NCI-H2107 treated with DMSO at 0.1 percent for 48 hours (cell line): ENCODE data around the gene NKX2-3.

Experiments used
- DNase-seq: peaks from one replicate; lab custom pipeline; 2025; ENCODE audit not compliant: unreplicated experiment; lab: John Stamatoyannopoulos, UW

The NKX2-3 gene

GRCh38 chr10:99537989-99538917 lies 5.5 kb downstream of the NKX2-3 start:
- no peak for DNase-seq

GRCh38 chr10:99539120-99539519 lies 6.4 kb downstream of the NKX2-3 start:
- DNase-seq, result no peak

GRCh38 chr10:99539820-99540219 lies 7.1 kb downstream of the NKX2-3 start:
- no peak for DNase-seq

GRCh38 chr10:99540306-99540656 lies 7.5 kb downstream of the NKX2-3 start:
- no peak for DNase-seq

- DNase-seq, result no peak
Observed at GRCh38 chr10:99540657-99541531, 8.2 kb downstream of the NKX2-3 start.

GRCh38 chr10:99544322-99544721 lies 11.6 kb downstream of the NKX2-3 start:
- DNase-seq, result no peak

GRCh38 chr10:99548041-99548530 lies 15.3 kb downstream of the NKX2-3 start:
- DNase-seq, result no peak

GRCh38 chr10:99551158-99551557 lies 18.4 kb downstream of the NKX2-3 start:
- DNase-seq, result peak; percentile 76

- no peak for DNase-seq
Observed at GRCh38 chr10:99551616-99552015, 18.9 kb downstream of the NKX2-3 start.

GRCh38 chr10:99555371-99555770 lies 22.6 kb downstream of the NKX2-3 start:
- DNase-seq, result no peak

- DNase-seq, result no peak
Observed at GRCh38 chr10:99555825-99556523, 23.2 kb downstream of the NKX2-3 start.

- DNase-seq, result no peak
Observed at GRCh38 chr10:99557044-99557443, 24.3 kb downstream of the NKX2-3 start.

GRCh38 chr10:99558708-99559107 lies 26.0 kb downstream of the NKX2-3 start:
- DNase-seq, result no peak

GRCh38 chr10:99560277-99561126 lies 27.8 kb downstream of the NKX2-3 start:
- no peak for DNase-seq

GRCh38 chr10:99562631-99563030 lies 29.9 kb downstream of the NKX2-3 start:
- no peak for DNase-seq

GRCh38 chr10:99564361-99564760 lies 31.6 kb downstream of the NKX2-3 start:
- no peak for DNase-seq

GRCh38 chr10:99565166-99565565 lies 32.4 kb downstream of the NKX2-3 start:
- no peak for DNase-seq

- DNase-seq, result no peak
Observed at GRCh38 chr10:99569253-99569939, 36.7 kb downstream of the NKX2-3 start.

- DNase-seq, result no peak
Observed at GRCh38 chr10:99569961-99570360, 37.2 kb downstream of the NKX2-3 start.

GRCh38 chr10:99571816-99572215 lies 39.1 kb downstream of the NKX2-3 start:
- DNase-seq, result no peak
